Measurements from ENCODE around the gene FAM47E.
A peak's percentile ranks its signal among the peaks of the same experiment; 100 is the strongest.

Gene FAM47E

DNA sequence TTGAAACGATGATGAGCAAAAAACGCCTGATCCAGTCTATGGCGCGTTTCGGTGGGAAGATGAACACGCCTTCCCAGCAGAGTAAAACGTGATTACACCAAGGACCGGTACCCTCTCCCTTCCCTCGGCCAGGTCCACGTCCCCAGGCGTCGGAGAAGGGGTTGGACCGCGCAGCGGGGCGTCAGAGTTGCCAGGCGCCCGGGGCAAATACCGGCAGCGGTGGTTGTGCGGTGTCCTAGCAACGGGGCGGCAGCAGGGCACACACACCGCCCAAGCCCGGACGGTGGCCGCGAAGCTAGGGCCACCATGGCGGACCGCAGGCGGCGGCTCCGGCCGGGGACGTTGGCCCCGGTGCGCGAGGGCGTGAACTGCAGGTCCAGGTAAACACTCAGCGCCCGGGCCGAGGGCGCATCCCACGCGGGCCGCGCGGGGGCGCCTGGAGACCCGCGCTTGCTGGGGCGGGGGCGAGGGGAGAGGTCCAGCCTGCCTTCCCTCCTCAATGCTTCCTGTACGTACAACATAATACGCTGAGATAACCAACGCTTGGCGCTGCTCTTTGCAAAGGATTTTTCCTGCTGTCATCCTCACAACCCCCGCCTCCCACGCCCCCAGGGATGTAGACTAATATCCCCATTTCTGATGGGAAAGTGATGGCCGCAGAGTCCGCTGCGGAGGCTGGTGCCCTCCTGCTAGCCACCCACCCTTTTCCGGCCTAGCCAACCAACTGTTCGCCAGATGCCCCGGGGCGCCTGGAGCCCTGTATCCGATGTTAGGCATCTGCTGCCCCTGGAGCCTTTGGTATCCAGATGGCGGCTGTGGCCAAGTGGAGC, at the start of gene FAM47E:
Gene FAM47E, plus strand, starts transcription at position 281 of the 830 bp plus-strand sequence. Its CDS starts 26 bp downstream, at position 307.
- peak in 1 of 3 donors; percentile 11 for DNase-seq (ENCODE audit: low read depth in 3 of 3, low spot score in 1 of 3)

DNA sequence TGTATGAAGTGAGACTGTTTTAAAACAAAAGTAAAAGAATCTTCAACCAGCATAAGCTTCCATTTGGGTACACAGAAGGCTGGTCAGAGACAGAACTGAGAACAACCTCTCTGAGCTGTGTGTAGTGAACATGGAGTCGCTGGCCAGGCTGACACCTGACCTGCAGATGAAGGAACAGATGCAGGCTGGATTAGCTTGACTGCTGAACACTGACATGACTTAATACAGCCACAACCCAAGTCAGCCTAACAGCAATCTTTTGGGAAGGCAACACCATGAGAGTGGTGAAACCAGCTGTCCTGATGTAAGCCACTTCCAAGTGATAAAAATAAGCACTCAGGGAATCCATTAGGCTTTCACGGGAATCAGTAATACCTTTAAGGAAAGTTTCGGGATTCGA, 48.0 kb upstream of the FAM47E start:
- no peak for DNase-seq (ENCODE audit: low read depth in 3 of 3, low spot score in 1 of 3)

- DNase-seq (ENCODE audit: low read depth in 3 of 3, low spot score in 1 of 3) = no peak
Measured at GRCh38 chr4:76204936-76205335, 46.6 kb upstream of the FAM47E start.

DNA sequence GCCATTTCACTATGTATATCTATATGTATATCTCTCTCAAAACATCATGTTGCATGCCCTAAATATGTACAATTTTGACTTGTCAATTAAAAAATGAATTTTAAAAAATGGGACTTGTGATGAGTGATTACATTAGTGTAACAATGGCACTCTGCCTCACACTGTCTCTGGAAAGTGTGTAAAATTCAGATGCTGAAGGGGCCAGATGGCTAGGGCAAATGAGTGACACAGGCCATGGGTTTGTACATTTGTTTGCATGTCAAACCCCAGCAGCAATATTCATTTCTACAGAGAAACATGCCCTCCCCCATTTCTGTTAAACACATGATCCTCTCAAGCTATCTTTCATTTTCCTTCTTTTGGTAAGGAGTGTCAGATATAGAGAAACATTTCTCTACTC, 46.0 kb upstream of the FAM47E start:
- DNase-seq (ENCODE audit: low read depth in 3 of 3, low spot score in 1 of 3) = no peak

DNA sequence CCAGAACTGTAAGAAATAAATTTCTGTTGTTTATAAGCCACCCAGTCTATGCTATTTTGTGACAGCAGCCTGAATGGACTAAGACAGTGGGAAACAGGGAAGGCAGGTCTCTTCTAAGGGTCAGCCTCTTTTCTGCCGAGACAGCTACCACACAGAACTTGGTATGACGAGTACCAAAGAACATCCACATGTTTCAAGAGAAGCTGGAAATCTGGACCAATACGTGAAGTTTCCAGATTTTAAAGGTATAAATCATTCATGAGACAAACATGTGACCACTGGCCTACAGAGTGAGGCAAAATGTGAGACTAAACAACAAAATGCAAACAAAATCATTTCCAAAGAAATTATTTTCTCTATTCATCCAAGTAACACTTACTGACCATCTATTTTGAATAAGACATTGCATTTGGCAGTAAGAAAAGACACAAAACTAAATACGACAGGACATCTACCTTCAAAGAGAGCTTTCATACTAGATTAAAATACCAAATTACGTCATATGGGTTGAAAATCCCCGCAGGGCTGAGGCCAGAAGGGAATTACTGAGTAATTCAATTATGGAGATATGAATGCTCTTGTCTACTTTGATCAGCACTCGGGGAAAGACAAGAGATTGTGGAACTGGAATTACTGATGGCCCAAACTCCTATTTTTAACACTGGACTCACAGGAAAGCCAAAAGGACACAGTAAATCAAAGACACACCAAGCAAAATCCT, 45.1 kb upstream of the FAM47E start:
- DNase-seq (ENCODE audit: low read depth in 3 of 3, low spot score in 1 of 3) = no peak

DNA sequence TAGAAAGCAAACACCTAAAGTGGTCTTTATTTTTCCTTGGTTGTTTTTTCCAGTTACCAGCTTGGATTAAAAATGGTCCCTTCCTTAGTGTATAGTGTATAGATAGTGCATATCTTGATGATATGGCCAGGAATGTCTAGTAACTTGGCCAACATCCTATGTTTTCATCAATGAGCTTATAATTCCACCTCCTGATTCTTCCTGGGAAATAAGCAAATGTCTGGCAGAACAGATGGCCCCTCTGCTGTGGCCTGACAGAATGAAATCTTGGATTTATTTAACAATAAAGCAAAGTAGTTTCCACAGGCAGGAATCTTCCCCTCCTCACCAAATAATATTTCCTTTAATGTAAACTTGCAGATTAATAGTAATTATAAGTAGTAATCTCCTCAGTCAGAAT, 44.0 kb upstream of the FAM47E start:
- DNase-seq (ENCODE audit: low read depth in 3 of 3, low spot score in 1 of 3) = no peak

- DNase-seq (ENCODE audit: low read depth in 3 of 3, low spot score in 1 of 3) = no peak
Measured at GRCh38 chr4:76208005-76208765, 43.3 kb upstream of the FAM47E start.

DNA sequence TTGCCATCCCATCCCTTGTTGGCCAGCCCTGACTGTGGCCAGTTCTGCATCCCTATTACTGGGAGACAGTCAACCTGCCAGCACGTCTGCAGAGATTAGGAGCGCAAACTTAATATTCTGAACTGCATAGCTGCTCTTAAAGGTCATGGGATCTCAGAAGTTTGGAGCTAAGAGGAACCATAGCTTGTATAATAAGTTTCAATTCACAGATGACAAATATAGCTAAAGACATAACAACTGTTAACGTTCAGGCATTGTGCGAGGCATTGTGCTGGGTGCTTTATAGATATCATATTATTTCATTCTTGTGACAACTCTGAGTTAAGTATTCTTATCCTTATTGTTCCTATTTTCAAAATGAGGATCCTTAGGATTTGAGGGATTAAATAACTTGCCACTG, 41.6 kb upstream of the FAM47E start:
- no peak for DNase-seq (ENCODE audit: low read depth in 3 of 3, low spot score in 1 of 3)

DNA sequence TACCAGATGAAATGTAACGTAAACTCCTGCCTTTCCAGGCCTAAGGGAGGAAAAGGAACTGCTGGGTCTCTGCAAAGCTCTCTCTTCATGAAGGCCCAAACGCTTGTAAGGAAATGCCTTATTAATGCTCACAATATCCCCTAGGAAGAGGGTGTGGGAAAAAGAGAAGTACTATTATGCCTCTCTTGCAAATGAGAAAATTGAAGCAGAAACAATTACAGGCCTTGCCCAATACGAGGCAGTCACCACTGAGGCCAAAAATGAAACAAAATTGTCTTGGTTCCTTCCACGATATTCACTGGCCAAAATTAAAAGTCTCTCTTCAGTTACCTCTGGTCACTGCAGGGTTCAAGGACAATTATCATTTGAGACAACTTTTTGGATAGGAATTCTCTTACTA, 41.1 kb upstream of the FAM47E start:
- no peak for DNase-seq (ENCODE audit: low read depth in 3 of 3, low spot score in 1 of 3)

GRCh38 chr4:76211769-76212708, 39.5 kb upstream of the FAM47E start:
- DNase-seq (ENCODE audit: low read depth in 3 of 3, low spot score in 1 of 3) = no peak

DNA sequence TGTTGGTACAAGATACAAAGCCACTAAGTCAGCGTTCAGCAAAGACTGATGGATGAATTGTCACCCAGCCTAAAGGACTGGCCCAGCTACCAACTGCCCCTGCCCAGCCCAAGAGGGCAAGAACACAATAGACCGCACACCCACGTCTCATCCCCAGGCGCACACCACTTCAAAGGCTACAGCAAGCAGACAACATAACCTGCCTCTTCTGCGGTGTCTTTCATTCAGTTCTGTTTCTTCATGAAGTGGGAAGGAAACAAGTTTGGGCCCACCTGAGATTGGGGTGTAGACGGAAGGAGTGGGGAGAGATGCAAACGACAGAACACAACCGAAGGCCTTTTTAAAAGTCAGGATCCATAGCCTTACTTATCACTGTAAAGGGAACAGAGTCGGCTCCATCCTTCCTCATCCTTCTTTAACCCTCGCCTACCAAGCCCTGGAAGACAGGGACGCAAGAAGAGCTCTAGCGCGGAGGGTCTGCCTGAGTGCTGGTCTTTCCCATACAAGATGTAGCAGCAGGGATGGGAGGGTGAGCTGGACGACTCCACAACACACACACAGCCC, 38.6 kb upstream of the FAM47E start:
- no peak for DNase-seq (ENCODE audit: low read depth in 3 of 3, low spot score in 1 of 3)

GRCh38 chr4:76213415-76214176, 37.9 kb upstream of the FAM47E start, which contains the start of gene SCARB2:
Gene SCARB2, minus strand, starts transcription at chr4:76213824. Its CDS starts 281 bp downstream, at chr4:76213543.
- peak; percentile 12 to 57 (median 29) for DNase-seq (ENCODE audit: low read depth in 3 of 3, low spot score in 1 of 3)

GRCh38 chr4:76214177-76214675, 37.3 kb upstream of the FAM47E start:
- no peak for DNase-seq (ENCODE audit: low read depth in 3 of 3, low spot score in 1 of 3)

- DNase-seq (ENCODE audit: low read depth in 3 of 3, low spot score in 1 of 3) = no peak
Measured at GRCh38 chr4:76215077-76215476, 36.4 kb upstream of the FAM47E start.

GRCh38 chr4:76216524-76216923, 35.0 kb upstream of the FAM47E start:
- DNase-seq (ENCODE audit: low read depth in 3 of 3, low spot score in 1 of 3) = no peak

GRCh38 chr4:76216975-76217814, 34.3 kb upstream of the FAM47E start:
- DNase-seq (ENCODE audit: low read depth in 3 of 3, low spot score in 1 of 3) = no peak

GRCh38 chr4:76219299-76220055, 32.0 kb upstream of the FAM47E start:
- DNase-seq (ENCODE audit: low read depth in 3 of 3, low spot score in 1 of 3) = no peak

DNA sequence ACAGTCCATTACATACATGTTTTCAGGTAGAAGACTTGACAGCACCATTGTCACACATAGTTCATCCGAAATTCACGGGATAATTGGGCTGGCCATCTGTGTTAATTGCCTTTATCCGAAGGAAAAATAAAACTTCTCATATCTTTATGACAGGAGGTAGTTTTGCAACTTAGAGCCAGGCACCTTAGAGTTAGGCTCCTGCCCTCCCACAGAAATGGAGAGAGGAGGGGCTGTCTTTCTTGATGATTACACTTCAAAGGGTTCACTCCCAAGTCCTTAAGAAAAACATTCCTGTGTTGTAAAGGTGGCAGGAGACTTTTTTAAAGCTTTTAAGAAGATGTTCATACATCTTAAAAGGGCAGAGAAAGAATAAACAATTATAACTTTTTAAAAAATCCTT, 27.4 kb upstream of the FAM47E start:
- DNase-seq (ENCODE audit: low read depth in 3 of 3, low spot score in 1 of 3) = no peak

All from stimulated activated CD4-positive, alpha-beta T cell treated with anti-CD3 and anti-CD28 coated beads, TNF-alpha, amount 100 ng/mL, for 1 hour (primary cell).